Immature natural killer cell (primary cell): ENCODE results near the gene BEGAIN. TPM values are rescaled to one million over a fixed set of nuclear protein-coding genes. Genes with fewer than 3 reads are reported as not detected.
"Not testable (repeated sequence)": the region's sequence is repeated elsewhere in the genome, so short reads cannot be mapped to it uniquely, and the experiment has no call there.

ENCODE experiments used
- DNase-seq, 3 donors: peaks; one replicate each; pipeline ENCODE4 v3.0.0; 2022; ENCODE audit warnings: mixed read lengths in 1 of 3
- H3K27ac Mint-ChIP-seq, 6 donors: one replicate each; pipeline ENCODE4 v1.8.0; 2020; ENCODE audit warnings: mixed read lengths in 6 of 6, mild to moderate bottlenecking in 5 of 6, inconsistent platforms in 4 of 6, moderate library complexity in 3 of 6
- H3K27me3 Mint-ChIP-seq, 3 donors: one replicate each; pipeline ENCODE4 v1.8.0; 2020 to 2021; ENCODE audit warnings: low read depth in 3 of 3, mild to moderate bottlenecking in 3 of 3, mixed read lengths in 3 of 3, moderate library complexity in 3 of 3, inconsistent platforms in 1 of 3
- H3K36me3 Mint-ChIP-seq, 3 donors: one replicate each; pipeline ENCODE4 v1.8.0; 2020; ENCODE audit warnings: mixed read lengths in 3 of 3, inconsistent platforms in 2 of 3, mild to moderate bottlenecking in 2 of 3
- H3K4me1 Mint-ChIP-seq, 2 donors: one replicate each; pipeline ENCODE4 v1.8.0; 2020; ENCODE audit warnings: inconsistent platforms in 2 of 2, mild to moderate bottlenecking in 2 of 2, mixed read lengths in 2 of 2, moderate library complexity in 1 of 2
- H3K4me3 Mint-ChIP-seq, 5 donors: one replicate each; pipeline ENCODE4 v1.8.0; 2020; ENCODE audit warnings: mild to moderate bottlenecking in 5 of 5, mixed read lengths in 5 of 5, inconsistent platforms in 3 of 5, moderate library complexity in 3 of 5
- H3K9me3 Mint-ChIP-seq, 6 donors: one replicate each; pipeline ENCODE4 v1.8.0; 2020; ENCODE audit warnings: mild to moderate bottlenecking in 6 of 6, mixed read lengths in 6 of 6, inconsistent platforms in 4 of 6, moderate library complexity in 3 of 6
- polyA plus RNA-seq, 3 donors: library from polyadenylated mRNA; unstranded; fragments of 300-500 nt; fragmentation: Illumina TruSeq; gene quantifications; one replicate each; pipeline ENCODE4 v1.2.3, GENCODE V29; 2021

Gene BEGAIN
- polyA plus RNA-seq, 3 donors from 2014 or later: not detected

DNA sequence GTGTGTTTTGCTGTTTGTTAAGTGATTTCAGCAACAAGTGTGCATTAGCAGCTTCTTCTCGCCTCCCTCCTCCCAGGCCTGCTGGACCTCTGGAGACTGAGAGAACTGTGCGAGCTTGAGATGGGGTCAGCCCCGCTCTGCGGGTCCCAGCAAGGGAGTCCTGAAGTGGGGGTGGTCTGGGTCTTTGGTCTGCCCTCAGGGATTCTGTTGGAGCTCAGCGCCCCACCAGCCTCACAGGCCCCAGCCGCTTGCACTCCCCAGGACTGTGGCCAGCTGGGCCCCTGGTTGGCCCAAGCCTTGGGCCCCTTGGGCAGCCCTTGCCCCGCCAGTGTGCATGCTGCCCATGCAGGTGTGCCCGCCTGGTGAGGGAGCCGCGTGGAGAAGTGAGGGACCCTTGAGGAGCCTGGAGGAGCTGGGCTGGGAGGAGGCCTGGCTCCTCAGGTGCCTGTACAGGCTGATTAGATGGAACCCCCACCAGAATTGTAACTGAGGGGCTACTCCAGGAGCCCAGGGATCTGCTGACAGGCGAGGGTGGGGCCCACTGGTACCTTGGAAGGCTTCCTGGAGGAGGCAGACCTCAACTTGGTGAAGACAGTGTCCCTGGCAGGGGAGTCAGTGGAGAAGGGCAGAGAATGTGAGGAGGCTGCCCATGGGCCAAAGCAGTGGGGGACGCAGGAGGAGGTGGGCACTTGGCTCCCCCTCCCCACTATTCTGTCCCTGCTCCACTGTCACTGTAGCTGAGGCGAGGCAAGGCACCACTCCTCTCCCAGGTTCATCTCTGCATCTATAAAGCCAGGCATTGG lies 56.7 kb downstream of the BEGAIN start:
- H3K36me3 Mint-ChIP-seq: no peaks in the 10 kb centered on the region
- DNase-seq: no peak
- no peak overlapping the region for H3K4me3 Mint-ChIP-seq
- no peak overlapping the region for H3K27ac Mint-ChIP-seq
- no peaks in the 10 kb centered on the region for H3K9me3 Mint-ChIP-seq
- H3K4me1 Mint-ChIP-seq: peaks cover 0 to 13% of the 10 kb centered on the region in 2 donors
- peaks cover 0 to 6% (median 2%) of the 10 kb centered on the region in 3 donors for H3K27me3 Mint-ChIP-seq

DNA sequence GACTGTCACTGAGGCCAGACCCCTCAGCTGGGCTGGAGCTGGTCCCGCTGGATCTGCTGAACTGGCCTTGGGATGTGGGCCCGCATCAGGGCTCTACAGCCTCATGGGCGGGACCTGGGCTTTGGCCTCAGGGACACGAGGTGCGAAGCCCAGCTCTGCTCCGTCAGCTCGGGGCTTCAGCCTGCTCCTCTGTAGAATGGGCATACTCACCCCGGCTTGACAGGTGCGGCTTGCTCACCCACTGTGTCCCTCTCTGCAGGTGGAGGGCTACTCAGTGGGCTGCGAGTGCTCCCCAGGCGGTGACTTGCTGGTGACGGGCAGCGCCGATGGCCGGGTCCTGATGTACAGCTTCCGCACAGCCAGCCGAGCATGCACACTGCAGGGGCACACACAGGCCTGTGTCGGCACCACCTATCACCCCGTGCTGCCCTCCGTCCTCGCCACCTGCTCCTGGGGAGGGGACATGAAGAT lies 57.6 kb downstream of the BEGAIN start:
- Mint-ChIP-seq H3K9me3 (no peaks in the 10 kb centered on the region), H3K4me3 (no peak overlapping the region)
- no peak for DNase-seq

DNA sequence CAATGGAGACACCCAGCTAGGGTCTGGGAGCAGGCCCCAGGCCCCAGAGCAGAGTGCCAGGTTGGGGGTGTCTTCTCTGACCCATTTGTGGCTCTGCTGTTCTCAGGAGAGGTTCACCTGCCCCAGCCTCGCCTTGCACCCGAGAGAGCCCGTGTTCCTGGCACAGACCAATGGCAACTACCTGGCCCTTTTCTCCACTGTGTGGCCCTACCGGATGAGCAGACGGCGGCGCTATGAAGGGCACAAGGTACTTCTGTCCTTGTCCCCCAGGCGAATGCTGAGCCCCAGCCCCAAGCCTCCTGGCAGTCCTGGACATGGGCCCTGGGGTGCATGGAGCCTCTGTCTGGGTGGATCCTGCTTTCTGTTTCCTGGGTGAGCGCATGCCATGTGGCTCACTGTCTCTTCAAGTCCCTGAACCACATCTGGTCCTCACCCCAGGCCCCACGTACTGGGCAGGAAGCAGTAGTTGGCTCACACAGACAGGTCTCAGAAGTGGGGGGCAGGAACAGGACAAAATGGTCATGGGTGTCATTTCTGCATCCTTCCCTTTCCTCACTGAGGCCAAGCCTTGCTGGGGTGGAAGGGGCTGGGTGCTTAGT lies 58.2 kb downstream of the BEGAIN start:
- H3K9me3 Mint-ChIP-seq: no peaks in the 10 kb centered on the region
- H3K27me3 Mint-ChIP-seq: peaks cover 0 to 6% (median 0%) of the 10 kb centered on the region in 3 donors
- no peak for DNase-seq
- no peaks in the 10 kb centered on the region for H3K36me3 Mint-ChIP-seq
- no peak overlapping the region for H3K27ac Mint-ChIP-seq
- no peak overlapping the region for H3K4me3 Mint-ChIP-seq
- H3K4me1 Mint-ChIP-seq: peaks cover 0 to 10% of the 10 kb centered on the region in 2 donors

More for the DNA sequence above, 57.6 kb downstream of the BEGAIN start:
- no peaks in the 10 kb centered on the region for H3K36me3 Mint-ChIP-seq
- H3K27ac Mint-ChIP-seq: no peak overlapping the region
- peaks cover 0 to 13% of the 10 kb centered on the region in 2 donors for H3K4me1 Mint-ChIP-seq
- peaks cover 0 to 6% (median 2%) of the 10 kb centered on the region in 3 donors for H3K27me3 Mint-ChIP-seq

DNA sequence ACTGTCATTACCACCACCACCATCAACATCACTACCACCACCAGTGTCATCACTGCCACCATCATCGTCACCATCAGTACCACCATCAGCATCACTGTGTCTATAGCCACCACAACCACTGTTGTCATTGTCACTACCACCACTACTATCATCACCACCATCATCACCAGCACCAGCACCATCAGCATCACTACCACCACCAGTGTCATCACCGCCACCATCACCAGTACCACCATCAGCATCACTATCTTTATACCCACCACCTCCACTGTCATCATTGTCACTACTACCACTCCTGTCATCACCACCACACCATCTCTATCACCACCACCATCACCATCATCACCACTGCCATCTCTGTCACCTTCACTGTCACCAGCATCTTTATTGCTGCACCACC lies 60.6 kb downstream of the BEGAIN start:
- Mint-ChIP-seq H3K36me3 (no peaks in the 10 kb centered on the region), H3K9me3 (no peaks in the 10 kb centered on the region), H3K27me3 (peaks cover 0 to 6% (median 0%) of the 10 kb centered on the region in 3 donors), H3K4me3 (no peak overlapping the region), H3K4me1 (no peaks in the 10 kb centered on the region), H3K27ac (no peak overlapping the region)
- DNase-seq: no peak

DNA sequence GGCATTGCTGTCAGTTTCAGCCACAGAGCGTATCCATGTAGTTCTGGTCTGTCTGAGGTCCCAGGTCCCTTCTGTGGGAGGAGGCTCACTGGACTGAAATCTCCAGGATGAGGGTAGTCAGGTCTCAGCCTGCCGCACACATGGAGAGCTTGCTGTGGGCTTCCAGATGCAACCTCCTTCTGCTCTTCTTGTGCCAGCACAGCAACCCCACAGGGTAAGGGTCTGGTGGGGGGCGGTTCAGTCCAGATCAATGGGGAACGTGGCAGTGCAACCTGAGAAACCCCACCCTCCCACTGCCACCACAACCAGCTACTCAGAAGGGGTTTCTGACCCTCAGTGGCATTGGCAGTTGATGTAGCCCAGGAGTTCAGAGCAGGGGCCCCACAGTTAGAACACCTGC lies 61.2 kb downstream of the BEGAIN start:
- DNase-seq: no peak
- peaks cover 0 to 6% (median 0%) of the 10 kb centered on the region in 3 donors for H3K27me3 Mint-ChIP-seq
- H3K4me1 Mint-ChIP-seq: no peaks in the 10 kb centered on the region
- H3K27ac Mint-ChIP-seq: no peak overlapping the region
- no peaks in the 10 kb centered on the region for H3K36me3 Mint-ChIP-seq
- H3K9me3 Mint-ChIP-seq: no peaks in the 10 kb centered on the region
- no peak overlapping the region for H3K4me3 Mint-ChIP-seq

DNA sequence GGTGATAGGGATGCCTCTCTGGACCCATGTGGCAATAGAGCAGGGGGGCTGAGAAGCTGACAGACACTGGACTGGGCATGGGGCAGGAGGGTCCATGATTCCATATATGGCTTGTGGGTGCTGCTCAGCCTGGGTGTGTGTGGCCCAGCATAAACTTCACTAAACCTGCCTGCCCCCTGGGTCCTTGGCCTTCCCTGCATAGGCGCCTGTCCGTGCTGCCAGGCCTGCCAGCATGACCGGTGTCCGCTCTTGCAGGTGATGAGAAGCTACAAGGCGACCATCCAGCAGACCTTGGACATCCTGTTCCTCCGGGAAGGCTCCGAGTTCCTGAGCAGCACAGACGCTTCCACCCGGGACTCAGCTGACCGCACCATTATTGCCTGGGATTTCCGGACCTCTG lies 61.6 kb downstream of the BEGAIN start:
- Mint-ChIP-seq H3K27me3 (peaks cover 0 to 6% (median 0%) of the 10 kb centered on the region in 3 donors), H3K9me3 (no peaks in the 10 kb centered on the region), H3K4me1 (no peaks in the 10 kb centered on the region), H3K27ac (no peak overlapping the region), H3K36me3 (no peaks in the 10 kb centered on the region), H3K4me3 (no peak overlapping the region)
- DNase-seq: no peak

DNA sequence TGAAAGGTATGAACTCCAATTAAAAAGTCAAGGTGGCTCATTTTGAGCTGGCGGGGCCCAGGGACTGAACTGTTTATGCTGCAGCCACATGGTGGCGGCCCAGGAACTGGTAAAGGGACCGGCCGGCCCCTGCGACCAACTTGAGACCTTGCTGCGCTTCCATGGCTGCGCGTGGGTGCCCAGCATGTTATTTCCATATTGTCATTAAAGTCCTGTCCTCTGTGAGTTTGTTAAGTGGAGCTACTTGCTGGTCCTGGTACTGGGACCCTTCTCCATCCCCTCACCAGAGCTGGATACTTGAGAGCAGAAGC lies 62.3 kb downstream of the BEGAIN start:
- Mint-ChIP-seq H3K4me1 (no peaks in the 10 kb centered on the region), H3K27me3 (peaks cover 0 to 6% (median 0%) of the 10 kb centered on the region in 3 donors), H3K9me3 (no peaks in the 10 kb centered on the region), H3K36me3 (no peaks in the 10 kb centered on the region), H3K4me3 (no peak overlapping the region), H3K27ac (no peak overlapping the region)
- peak in 1 of 3 donors; percentile 24 for DNase-seq

DNA sequence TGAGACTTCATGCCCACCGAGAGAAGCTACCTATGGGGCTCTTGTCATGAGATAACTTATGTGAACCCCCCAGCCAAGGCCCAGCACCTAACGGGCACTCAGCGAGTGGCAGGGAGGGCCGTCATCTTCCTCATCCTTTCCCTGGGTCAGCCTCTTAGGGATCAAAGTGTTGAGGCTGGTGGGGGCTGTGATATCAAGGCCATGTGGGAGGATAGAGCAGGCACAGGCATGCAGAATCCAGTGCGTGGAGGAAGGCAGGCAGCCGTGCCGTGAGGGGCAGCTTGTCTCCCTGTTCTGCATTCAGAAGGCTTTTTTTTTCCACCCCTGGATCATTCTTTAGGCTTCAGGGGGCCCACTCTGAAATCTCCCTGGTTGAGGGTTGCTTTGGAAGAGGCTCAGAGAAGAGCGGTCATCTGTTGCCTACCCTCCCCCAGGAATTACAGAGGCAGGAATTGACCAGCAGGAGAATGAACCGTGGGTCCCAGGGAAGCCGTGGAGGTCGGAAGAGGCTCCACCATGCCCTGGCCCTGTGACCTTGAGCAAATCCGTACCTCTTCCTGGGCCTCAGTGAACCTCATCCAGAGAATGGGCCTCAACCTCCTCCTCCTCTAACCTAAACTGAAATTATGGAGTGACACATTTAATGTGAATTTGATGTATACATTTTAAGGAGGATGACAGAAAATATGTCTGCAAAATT lies 62.8 kb downstream of the BEGAIN start:
- Mint-ChIP-seq H3K4me3 (no peak overlapping the region), H3K27ac (no peak overlapping the region), H3K9me3 (no peaks in the 10 kb centered on the region), H3K4me1 (no peaks in the 10 kb centered on the region), H3K27me3 (peaks cover 0 to 6% (median 0%) of the 10 kb centered on the region in 3 donors), H3K36me3 (no peaks in the 10 kb centered on the region)
- no peak for DNase-seq

DNA sequence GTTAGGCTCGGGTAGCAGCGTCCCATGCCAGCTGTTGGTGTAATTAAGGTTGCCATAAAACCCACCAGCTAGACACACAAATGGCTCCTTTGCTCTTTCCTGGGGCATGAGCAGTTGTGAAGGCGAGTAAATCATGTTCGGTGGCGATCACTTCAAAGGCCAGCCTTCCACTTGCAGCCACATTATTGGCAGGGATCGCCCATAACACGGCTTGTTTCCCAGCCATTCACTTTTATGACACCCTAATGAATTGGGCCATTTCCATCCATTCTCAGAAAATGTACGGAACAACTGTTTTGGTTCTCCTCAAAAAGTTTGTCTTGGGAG lies 63.4 kb downstream of the BEGAIN start:
- no peaks in the 10 kb centered on the region for H3K4me1 Mint-ChIP-seq
- H3K9me3 Mint-ChIP-seq: no peaks in the 10 kb centered on the region
- no peak overlapping the region for H3K4me3 Mint-ChIP-seq
- H3K36me3 Mint-ChIP-seq: no peaks in the 10 kb centered on the region
- peaks cover 0 to 6% (median 0%) of the 10 kb centered on the region in 3 donors for H3K27me3 Mint-ChIP-seq
- no peak for DNase-seq
- no peak overlapping the region for H3K27ac Mint-ChIP-seq

DNA sequence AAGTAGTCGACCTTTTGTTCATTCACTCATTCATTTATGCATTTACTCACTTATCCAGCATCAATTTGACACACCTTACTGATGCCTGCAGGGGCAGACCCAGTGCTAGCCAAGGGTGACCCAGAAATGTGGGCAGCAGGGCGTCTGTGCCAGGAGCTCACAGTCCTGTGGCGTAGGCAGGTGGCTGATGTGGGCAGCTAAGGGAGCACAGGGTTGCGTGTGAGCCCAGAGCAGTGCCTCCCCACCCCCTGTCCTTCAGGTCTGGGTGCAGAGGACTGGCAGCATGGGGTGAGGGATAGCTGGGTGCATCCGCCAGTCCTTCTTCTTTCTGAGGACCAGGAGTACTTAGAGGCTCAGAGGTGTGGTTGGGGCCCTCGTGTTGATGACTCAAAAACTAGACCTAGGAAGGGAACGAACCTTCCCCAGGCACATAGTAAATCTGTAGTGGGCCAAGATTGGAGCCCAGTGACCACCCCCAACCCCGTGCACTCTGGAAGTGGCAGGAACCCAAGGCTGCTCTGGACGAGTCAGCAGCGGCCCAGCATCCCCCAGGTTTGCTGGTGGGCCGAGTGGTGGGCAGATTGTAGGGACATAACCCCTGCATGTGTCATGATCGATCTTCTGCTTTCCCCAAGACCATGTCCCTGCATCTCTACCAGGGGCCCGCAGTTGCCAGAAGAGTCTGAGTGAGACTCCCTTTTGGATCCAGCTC lies 63.9 kb downstream of the BEGAIN start:
- H3K27ac Mint-ChIP-seq: no peak overlapping the region
- no peaks in the 10 kb centered on the region for H3K9me3 Mint-ChIP-seq
- no peak overlapping the region for H3K4me3 Mint-ChIP-seq
- no peaks in the 10 kb centered on the region for H3K4me1 Mint-ChIP-seq
- H3K27me3 Mint-ChIP-seq: peaks cover 0 to 2% (median under 1%) of the 10 kb centered on the region in 3 donors
- H3K36me3 Mint-ChIP-seq: peaks cover 0 to 1% (median 0%) of the 10 kb centered on the region in 3 donors
- DNase-seq: no peak

DNA sequence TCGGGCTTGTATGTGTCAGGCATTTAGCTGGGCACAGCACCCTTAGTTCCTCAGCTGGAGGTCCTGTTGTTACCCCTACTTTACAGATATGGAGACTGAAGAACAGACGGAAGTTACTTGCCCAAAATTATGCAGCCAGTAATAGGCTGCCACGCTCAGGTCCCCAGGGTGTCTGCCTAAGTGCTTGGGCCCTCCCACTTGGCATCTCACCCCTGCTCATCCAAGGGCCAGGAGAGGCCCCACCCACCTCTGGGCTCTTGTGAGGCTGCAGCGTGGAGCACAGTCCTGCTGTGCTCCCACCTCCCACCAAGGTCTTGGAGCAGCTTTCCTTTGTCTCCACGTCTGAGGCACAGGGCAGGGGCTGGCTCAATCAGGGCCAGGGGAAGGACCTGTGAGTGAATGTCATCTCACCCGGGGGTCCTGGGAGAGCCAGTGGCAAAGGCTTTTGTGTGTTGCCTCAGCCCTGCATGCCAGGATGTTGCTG lies 64.6 kb downstream of the BEGAIN start:
- Mint-ChIP-seq H3K4me3 (no peak overlapping the region), H3K4me1 (no peaks in the 10 kb centered on the region), H3K27me3 (peaks cover 0 to 2% (median 0%) of the 10 kb centered on the region in 3 donors), H3K36me3 (peaks cover 0 to 8% (median 3%) of the 10 kb centered on the region in 3 donors), H3K27ac (no peak overlapping the region), H3K9me3 (no peaks in the 10 kb centered on the region)
- no peak for DNase-seq

DNA sequence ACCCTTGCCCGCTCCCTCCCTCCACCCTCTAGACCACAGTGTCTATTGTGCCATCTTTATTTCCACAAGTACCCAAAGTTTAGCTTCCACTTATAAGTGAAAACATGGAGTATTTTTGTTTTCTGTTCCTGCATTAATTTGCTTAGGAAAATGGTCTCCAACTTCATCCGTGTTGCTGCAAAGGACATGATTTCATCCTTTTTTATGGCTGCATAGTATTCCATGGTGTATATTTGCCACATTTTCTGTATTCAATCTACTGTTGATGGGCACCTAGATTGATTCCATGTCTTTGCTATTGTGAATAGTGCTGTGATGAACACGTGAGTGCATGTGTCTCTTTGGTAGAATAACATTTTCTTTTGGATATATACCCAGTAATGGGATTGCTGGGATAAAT lies 81.2 kb downstream of the BEGAIN start:
- not testable (repeated sequence) for H3K4me3 Mint-ChIP-seq, H3K27ac Mint-ChIP-seq, H3K4me1 Mint-ChIP-seq, DNase-seq, H3K9me3 Mint-ChIP-seq, H3K36me3 Mint-ChIP-seq, H3K27me3 Mint-ChIP-seq

DNA sequence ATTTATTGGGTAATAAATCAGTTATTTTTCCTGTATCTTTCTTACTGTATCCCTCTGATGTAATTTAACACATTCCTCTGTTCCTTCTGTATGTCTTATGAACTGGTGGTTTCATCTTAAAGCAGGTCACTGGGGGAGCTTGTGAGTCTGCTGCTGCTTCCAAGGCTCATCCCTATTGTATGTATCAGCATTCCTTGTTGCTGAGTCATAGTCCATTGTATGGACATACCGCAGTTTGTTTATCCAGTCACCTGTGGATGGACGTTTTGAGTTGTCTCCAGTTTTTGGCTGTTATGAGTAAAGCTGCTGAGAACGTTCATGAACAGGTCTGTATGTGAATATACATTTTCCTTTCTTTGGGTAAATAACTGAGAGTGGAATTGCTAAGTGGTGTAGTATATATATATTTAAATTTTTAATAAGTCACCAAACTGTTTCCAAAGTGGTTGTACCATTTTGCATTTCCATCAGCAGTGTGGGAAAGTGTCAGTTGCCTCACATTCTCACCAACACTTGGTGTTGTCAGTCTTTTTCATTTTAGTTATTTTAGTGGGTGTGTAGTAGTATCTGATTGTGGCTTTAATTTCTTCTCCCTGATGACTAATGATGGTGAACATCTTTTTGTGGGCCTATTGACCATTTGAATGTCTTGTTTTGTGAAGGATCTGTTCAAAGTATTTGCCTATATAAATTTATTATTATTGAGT lies 82.7 kb downstream of the BEGAIN start:
- peaks cover 2 to 9% (median 3%) of the 10 kb centered on the region in 6 donors for H3K9me3 Mint-ChIP-seq
- peaks cover 5 to 9% (median 7%) of the 10 kb centered on the region in 3 donors for H3K36me3 Mint-ChIP-seq
- no peak overlapping the region for H3K27ac Mint-ChIP-seq
- H3K27me3 Mint-ChIP-seq: no peaks in the 10 kb centered on the region
- no peaks in the 10 kb centered on the region for H3K4me1 Mint-ChIP-seq
- DNase-seq: no peak
- no peak overlapping the region for H3K4me3 Mint-ChIP-seq
